ENCODE results near the gene RGPD5.
"Not testable (repeated sequence)": the region's sequence is repeated elsewhere in the genome, so short reads cannot be mapped to it uniquely, and the experiment has no call there.

The RGPD5 gene

GRCh38 chr2:109794074-109794737 lies at the start of gene RGPD5:
TSS of gene RGPD5 (plus strand) at chr2:109794305. CDS start at chr2:109794466, 161 bp downstream.
- H3K27me3 ChIP-seq (ENCODE audit: control insufficient read depth in 1 of 2, insufficient read depth in 2 of 2, low read length in 2 of 2); H3K36me3 ChIP-seq (ENCODE audit: control insufficient read depth in 2 of 2, insufficient read depth in 2 of 2, low read length in 2 of 2); H3K4me1 ChIP-seq (ENCODE audit: control insufficient read depth, insufficient read depth, low read length); H3K9ac ChIP-seq (ENCODE audit: low read length in 2 of 2); H3K9me3 ChIP-seq (ENCODE audit: control insufficient read depth in 2 of 2, low read length in 2 of 2); H3K4me3 ChIP-seq (ENCODE audit: low read length in 2 of 2); H3K27ac ChIP-seq (ENCODE audit: low read length): not testable (repeated sequence)

GRCh38 chr2:109751572-109751971 lies 42.5 kb upstream of the RGPD5 start:
- not testable (repeated sequence) for H3K4me3 ChIP-seq (ENCODE audit: low read length in 2 of 2); H3K4me1 ChIP-seq (ENCODE audit: control insufficient read depth, insufficient read depth, low read length); H3K9me3 ChIP-seq (ENCODE audit: control insufficient read depth in 2 of 2, low read length in 2 of 2); H3K27ac ChIP-seq (ENCODE audit: low read length); H3K9ac ChIP-seq (ENCODE audit: low read length in 2 of 2); H3K27me3 ChIP-seq (ENCODE audit: control insufficient read depth in 1 of 2, insufficient read depth in 2 of 2, low read length in 2 of 2); H3K36me3 ChIP-seq (ENCODE audit: control insufficient read depth in 2 of 2, insufficient read depth in 2 of 2, low read length in 2 of 2)

GRCh38 chr2:109757163-109757824 lies 36.8 kb upstream of the RGPD5 start:
- not testable (repeated sequence) for H3K36me3 ChIP-seq (ENCODE audit: control insufficient read depth in 2 of 2, insufficient read depth in 2 of 2, low read length in 2 of 2); H3K4me1 ChIP-seq (ENCODE audit: control insufficient read depth, insufficient read depth, low read length); H3K4me3 ChIP-seq (ENCODE audit: low read length in 2 of 2); H3K27ac ChIP-seq (ENCODE audit: low read length); H3K27me3 ChIP-seq (ENCODE audit: control insufficient read depth in 1 of 2, insufficient read depth in 2 of 2, low read length in 2 of 2); H3K9ac ChIP-seq (ENCODE audit: low read length in 2 of 2); H3K9me3 ChIP-seq (ENCODE audit: control insufficient read depth in 2 of 2, low read length in 2 of 2)

- not testable (repeated sequence) for H3K27ac ChIP-seq (ENCODE audit: low read length); H3K9ac ChIP-seq (ENCODE audit: low read length in 2 of 2); H3K9me3 ChIP-seq (ENCODE audit: control insufficient read depth in 2 of 2, low read length in 2 of 2); H3K36me3 ChIP-seq (ENCODE audit: control insufficient read depth in 2 of 2, insufficient read depth in 2 of 2, low read length in 2 of 2); H3K4me3 ChIP-seq (ENCODE audit: low read length in 2 of 2); H3K27me3 ChIP-seq (ENCODE audit: control insufficient read depth in 1 of 2, insufficient read depth in 2 of 2, low read length in 2 of 2); H3K4me1 ChIP-seq (ENCODE audit: control insufficient read depth, insufficient read depth, low read length)
Measured at GRCh38 chr2:109760265-109761042, 33.7 kb upstream of the RGPD5 start.

- not testable (repeated sequence) for H3K27ac ChIP-seq (ENCODE audit: low read length); H3K9ac ChIP-seq (ENCODE audit: low read length in 2 of 2)
Measured at GRCh38 chr2:109761043-109761454, 33.1 kb upstream of the RGPD5 start.

GRCh38 chr2:109761976-109762375 lies 32.1 kb upstream of the RGPD5 start:
- not testable (repeated sequence) for H3K4me3 ChIP-seq (ENCODE audit: low read length in 2 of 2); H3K36me3 ChIP-seq (ENCODE audit: control insufficient read depth in 2 of 2, insufficient read depth in 2 of 2, low read length in 2 of 2); H3K27me3 ChIP-seq (ENCODE audit: control insufficient read depth in 1 of 2, insufficient read depth in 2 of 2, low read length in 2 of 2); H3K9ac ChIP-seq (ENCODE audit: low read length in 2 of 2); H3K4me1 ChIP-seq (ENCODE audit: control insufficient read depth, insufficient read depth, low read length); H3K9me3 ChIP-seq (ENCODE audit: control insufficient read depth in 2 of 2, low read length in 2 of 2); H3K27ac ChIP-seq (ENCODE audit: low read length)

More at GRCh38 chr2:109761043-109761454, 33.1 kb upstream of the RGPD5 start:
- not testable (repeated sequence) for H3K9me3 ChIP-seq (ENCODE audit: control insufficient read depth in 2 of 2, low read length in 2 of 2); H3K4me3 ChIP-seq (ENCODE audit: low read length in 2 of 2); H3K36me3 ChIP-seq (ENCODE audit: control insufficient read depth in 2 of 2, insufficient read depth in 2 of 2, low read length in 2 of 2); H3K4me1 ChIP-seq (ENCODE audit: control insufficient read depth, insufficient read depth, low read length); H3K27me3 ChIP-seq (ENCODE audit: control insufficient read depth in 1 of 2, insufficient read depth in 2 of 2, low read length in 2 of 2)

- H3K36me3 ChIP-seq (ENCODE audit: control insufficient read depth in 2 of 2, insufficient read depth in 2 of 2, low read length in 2 of 2); H3K27ac ChIP-seq (ENCODE audit: low read length); H3K9ac ChIP-seq (ENCODE audit: low read length in 2 of 2); H3K9me3 ChIP-seq (ENCODE audit: control insufficient read depth in 2 of 2, low read length in 2 of 2); H3K4me3 ChIP-seq (ENCODE audit: low read length in 2 of 2); H3K4me1 ChIP-seq (ENCODE audit: control insufficient read depth, insufficient read depth, low read length); H3K27me3 ChIP-seq (ENCODE audit: control insufficient read depth in 1 of 2, insufficient read depth in 2 of 2, low read length in 2 of 2): not testable (repeated sequence)
Measured at GRCh38 chr2:109766074-109766473, 28.0 kb upstream of the RGPD5 start.

GRCh38 chr2:109766886-109767578 lies 27.1 kb upstream of the RGPD5 start:
- H3K36me3 ChIP-seq (ENCODE audit: control insufficient read depth in 2 of 2, insufficient read depth in 2 of 2, low read length in 2 of 2); H3K9ac ChIP-seq (ENCODE audit: low read length in 2 of 2); H3K4me3 ChIP-seq (ENCODE audit: low read length in 2 of 2); H3K27me3 ChIP-seq (ENCODE audit: control insufficient read depth in 1 of 2, insufficient read depth in 2 of 2, low read length in 2 of 2); H3K9me3 ChIP-seq (ENCODE audit: control insufficient read depth in 2 of 2, low read length in 2 of 2); H3K4me1 ChIP-seq (ENCODE audit: control insufficient read depth, insufficient read depth, low read length); H3K27ac ChIP-seq (ENCODE audit: low read length): not testable (repeated sequence)

- not testable (repeated sequence) for H3K9me3 ChIP-seq (ENCODE audit: control insufficient read depth in 2 of 2, low read length in 2 of 2); H3K27ac ChIP-seq (ENCODE audit: low read length); H3K27me3 ChIP-seq (ENCODE audit: control insufficient read depth in 1 of 2, insufficient read depth in 2 of 2, low read length in 2 of 2); H3K4me3 ChIP-seq (ENCODE audit: low read length in 2 of 2); H3K36me3 ChIP-seq (ENCODE audit: control insufficient read depth in 2 of 2, insufficient read depth in 2 of 2, low read length in 2 of 2); H3K4me1 ChIP-seq (ENCODE audit: control insufficient read depth, insufficient read depth, low read length); H3K9ac ChIP-seq (ENCODE audit: low read length in 2 of 2)
Measured at GRCh38 chr2:109768934-109769333, 25.2 kb upstream of the RGPD5 start.

- not testable (repeated sequence) for H3K27ac ChIP-seq (ENCODE audit: low read length); H3K9me3 ChIP-seq (ENCODE audit: control insufficient read depth in 2 of 2, low read length in 2 of 2); H3K4me1 ChIP-seq (ENCODE audit: control insufficient read depth, insufficient read depth, low read length); H3K9ac ChIP-seq (ENCODE audit: low read length in 2 of 2); H3K27me3 ChIP-seq (ENCODE audit: control insufficient read depth in 1 of 2, insufficient read depth in 2 of 2, low read length in 2 of 2); H3K4me3 ChIP-seq (ENCODE audit: low read length in 2 of 2); H3K36me3 ChIP-seq (ENCODE audit: control insufficient read depth in 2 of 2, insufficient read depth in 2 of 2, low read length in 2 of 2)
Measured at GRCh38 chr2:109779118-109779517, 15.0 kb upstream of the RGPD5 start.
